GM12874 (cell line): ENCODE results near the gene MAD2L2.

ENCODE experiments used
- CTCF ChIP-seq: IDR thresholded peaks from 2 replicates; pipeline ENCODE4 v1.5.1; 2011; ENCODE audit warnings: low read depth, mild to moderate bottlenecking, control low read depth, low read length, moderate library complexity; ENCODE audit not compliant: insufficient read depth

Gene MAD2L2

GRCh38 chr1:11712285-11712684, 31.3 kb upstream of the MAD2L2 start:
- TF ChIP-seq CTCF: no peak

- TF ChIP-seq CTCF: no peak
Measured at GRCh38 chr1:11711490-11711889, 30.5 kb upstream of the MAD2L2 start.

- TF ChIP-seq CTCF: no peak
Measured at GRCh38 chr1:11708554-11709350, 27.8 kb upstream of the MAD2L2 start.

- TF ChIP-seq CTCF: no peak
Measured at GRCh38 chr1:11707621-11708276, 26.8 kb upstream of the MAD2L2 start.

- TF ChIP-seq CTCF: no peak
Measured at GRCh38 chr1:11706292-11706691, 25.3 kb upstream of the MAD2L2 start.

GRCh38 chr1:11705596-11705995, 24.6 kb upstream of the MAD2L2 start:
- no peak for TF ChIP-seq CTCF

- TF ChIP-seq CTCF: no peak
Measured at GRCh38 chr1:11704691-11705475, 23.9 kb upstream of the MAD2L2 start.
